HK-2 (cell line): ENCODE results near the gene IER5.
"Not testable (repeated sequence)": the region's sequence is repeated elsewhere in the genome, so short reads cannot be mapped to it uniquely, and the experiment has no call there.

Source experiments
- DNase-seq: peaks from one replicate; pipeline ENCODE4 v3.0.0-alpha.2; 2018; ENCODE audit not compliant: unreplicated experiment

IER5 gene

GRCh38 chr1:181088079-181089016 is at the start of gene IER5:
Gene IER5 (plus strand): TSS chr1:181088700. CDS start chr1:181088903, 203 bp downstream.
- peak; percentile 99 for DNase-seq

- DNase-seq: no peak
Observed at GRCh38 chr1:181040284-181040865, 48.1 kb upstream of the IER5 start.

GRCh38 chr1:181043025-181043888 is 45.2 kb upstream of the IER5 start:
- no peak for DNase-seq

- peak; percentile 73 for DNase-seq
Observed at GRCh38 chr1:181044449-181044966, 44.0 kb upstream of the IER5 start.

- DNase-seq: not testable (repeated sequence)
Observed at GRCh38 chr1:181045946-181046345, 42.6 kb upstream of the IER5 start.

GRCh38 chr1:181049378-181049777 is 39.1 kb upstream of the IER5 start:
- no peak for DNase-seq

- no peak for DNase-seq
Observed at GRCh38 chr1:181050922-181051321, 37.6 kb upstream of the IER5 start.

GRCh38 chr1:181056560-181056959 is 31.9 kb upstream of the IER5 start:
- no peak for DNase-seq

GRCh38 chr1:181057079-181057478 is 31.4 kb upstream of the IER5 start:
- DNase-seq: no peak

DNA sequence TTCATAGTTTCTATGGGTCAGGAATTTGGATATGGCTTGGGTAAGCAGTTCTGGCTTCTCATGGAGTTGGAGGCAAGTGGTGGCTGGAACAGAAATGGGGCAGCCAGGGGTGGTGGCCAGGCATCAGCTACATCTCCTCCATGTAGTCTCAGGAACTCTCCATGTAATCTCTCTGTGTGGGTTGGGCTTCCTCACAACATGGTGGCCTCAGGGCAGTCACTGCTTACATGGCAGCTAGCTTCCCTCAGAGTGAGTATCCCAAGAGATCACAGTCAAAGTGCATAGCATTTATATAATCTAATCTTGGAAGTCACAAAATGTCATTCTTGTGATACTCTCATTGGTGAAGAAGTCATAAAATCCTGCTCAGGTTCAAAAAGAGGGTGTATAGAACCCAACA is 29.1 kb upstream of the IER5 start:
- no peak for DNase-seq

- no peak for DNase-seq
Observed at GRCh38 chr1:181060066-181060465, 28.4 kb upstream of the IER5 start.

DNA sequence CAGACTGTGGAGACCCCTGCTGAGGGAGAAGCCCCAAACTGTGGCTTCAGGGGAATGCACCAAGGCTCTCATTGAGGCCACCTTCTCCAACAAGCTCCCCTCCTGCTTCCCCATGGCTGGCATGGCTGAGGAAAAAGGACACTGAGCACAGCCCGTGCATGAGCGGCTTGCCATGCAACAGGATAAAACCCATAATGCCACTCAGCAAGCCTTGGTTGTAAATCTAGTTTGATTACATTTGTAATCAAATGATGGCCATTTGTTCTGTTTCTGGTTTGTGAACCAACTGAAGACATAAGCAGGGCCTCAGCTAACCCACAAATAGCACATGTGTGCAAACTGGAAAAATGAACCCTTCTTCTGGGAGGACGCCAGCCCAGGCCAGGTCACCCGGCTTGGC is 27.6 kb upstream of the IER5 start:
- not testable (repeated sequence) for DNase-seq

- DNase-seq: no peak
Observed at GRCh38 chr1:181061487-181061886, 27.0 kb upstream of the IER5 start.

DNA sequence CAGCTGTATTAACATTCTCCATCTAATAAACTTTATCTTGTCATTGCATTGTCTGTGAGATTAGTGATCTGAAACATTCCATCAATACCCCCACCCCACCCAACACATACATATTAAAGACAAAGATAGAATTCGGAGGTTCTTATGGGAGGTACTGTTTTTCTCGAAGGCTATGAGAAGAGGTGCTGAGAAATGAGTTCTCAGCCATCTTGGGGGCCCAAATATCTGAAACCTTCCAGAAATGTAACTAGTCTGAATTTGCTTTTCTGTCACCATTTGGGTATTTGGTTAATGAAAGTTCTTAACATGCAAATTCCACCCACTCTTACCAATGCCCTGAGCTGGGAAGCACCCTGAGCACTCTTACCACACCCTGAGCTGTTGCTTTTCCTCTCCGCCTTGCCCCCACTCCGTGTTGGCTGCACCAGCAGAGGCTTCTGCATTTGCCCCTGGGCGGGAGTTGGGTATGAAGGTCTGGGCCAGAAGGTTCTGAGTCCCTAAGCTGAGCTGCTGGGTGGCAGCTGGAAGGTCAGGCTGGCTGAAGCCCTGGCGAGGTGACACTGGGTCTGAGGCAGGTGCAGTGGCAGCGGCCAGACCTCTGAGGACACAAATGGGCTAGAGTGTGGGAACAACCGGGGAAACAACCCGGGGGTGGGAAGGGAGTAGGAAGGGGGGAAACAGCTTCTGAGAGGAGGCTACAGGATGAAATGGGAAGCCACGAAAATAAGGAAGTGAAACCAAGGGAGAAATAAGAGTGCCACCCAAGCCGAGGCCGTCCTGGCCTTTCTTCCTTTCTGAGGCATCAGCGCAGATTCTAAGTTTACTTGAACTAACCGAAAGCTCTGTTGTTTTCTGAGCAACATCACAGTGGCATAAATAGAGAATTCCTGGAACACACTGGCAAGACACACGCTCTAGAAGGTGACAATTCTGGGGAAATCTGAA is 26.3 kb upstream of the IER5 start:
- DNase-seq: no peak

- no peak for DNase-seq
Observed at GRCh38 chr1:181062836-181063428, 25.6 kb upstream of the IER5 start.

- no peak for DNase-seq
Observed at GRCh38 chr1:181064011-181064623, 24.4 kb upstream of the IER5 start.

- DNase-seq: no peak
Observed at GRCh38 chr1:181064702-181065101, 23.8 kb upstream of the IER5 start.

DNA sequence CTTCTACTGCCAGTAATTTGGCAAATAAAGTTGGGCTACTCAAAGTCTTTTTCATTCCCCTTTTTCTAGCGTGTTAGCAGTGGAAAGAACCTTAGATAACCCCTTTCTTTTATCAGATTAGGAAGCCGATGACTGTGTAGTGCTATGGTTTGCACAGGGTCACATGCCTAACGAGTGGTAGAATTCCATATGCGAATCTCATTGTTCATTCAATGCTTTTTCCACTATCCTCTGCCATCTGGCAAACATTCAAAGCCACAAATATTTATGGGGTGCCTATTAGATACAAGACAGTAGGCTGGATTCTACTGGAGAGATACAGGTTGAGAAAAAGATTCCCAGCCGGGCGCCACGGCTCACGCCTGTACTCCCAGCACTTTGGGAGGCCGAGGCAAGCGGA is 14.9 kb upstream of the IER5 start:
- DNase-seq: no peak

DNA sequence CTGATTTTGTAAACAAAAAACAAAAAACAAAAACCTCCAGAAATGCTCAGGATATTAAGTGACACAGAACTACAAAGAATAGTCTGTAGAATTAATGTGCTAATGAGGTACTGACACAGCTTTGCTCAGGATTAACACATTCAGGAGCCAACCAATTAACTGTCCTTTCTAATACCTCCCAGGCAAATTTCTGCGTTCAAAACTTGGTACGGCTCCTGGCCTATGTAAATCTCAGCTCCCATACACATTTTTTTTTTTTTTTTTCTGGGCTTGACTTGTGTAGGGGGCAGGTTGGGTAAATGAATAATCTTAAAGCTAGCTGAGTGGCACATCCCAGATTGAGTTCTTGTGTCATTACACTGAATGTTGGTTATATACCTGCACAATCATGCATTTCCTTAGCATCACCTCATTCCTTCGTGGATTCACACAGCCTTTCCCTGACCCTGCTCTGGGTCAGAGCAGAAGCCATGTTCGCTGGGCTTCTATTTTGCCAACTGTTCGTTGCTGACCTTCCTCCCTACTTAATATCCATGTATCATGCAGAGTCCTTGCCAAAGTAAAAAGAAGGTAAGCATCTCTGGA is 12.6 kb upstream of the IER5 start:
- no peak for DNase-seq

DNA sequence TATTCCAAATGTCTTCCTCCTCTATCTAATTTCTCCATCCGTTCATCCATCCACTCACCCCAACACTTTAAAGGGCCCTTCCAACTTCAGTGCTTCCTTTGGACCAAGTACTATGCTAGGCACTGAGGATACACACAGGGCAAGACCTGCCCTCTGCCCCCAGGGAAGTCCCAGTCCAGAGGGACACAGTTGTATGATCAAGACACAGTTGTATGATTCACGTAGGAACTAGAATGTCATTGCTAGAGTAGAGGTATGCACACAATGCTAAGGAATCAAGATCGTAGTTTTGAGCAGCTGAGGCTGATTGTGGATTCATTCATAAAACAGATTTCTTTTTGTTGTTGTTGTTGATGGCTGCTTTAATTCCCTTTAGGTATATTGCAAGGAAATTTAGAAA is 11.6 kb upstream of the IER5 start:
- no peak for DNase-seq
